K562 (cell line): Measurements from ENCODE around the gene CYRIA. TPM values are rescaled to one million over a fixed set of nuclear protein-coding genes. Genes with fewer than 3 reads are reported as not detected.
A peak's percentile ranks its signal among the peaks of the same experiment; 100 is the strongest.

Experiments used
- ATAC-seq: fragments of 200-7000 bp; cut with Tn5 transposase; 3 replicates; pipeline ENCODE4 v1.9.1; 2020; ENCODE audit warnings: moderate library complexity
- BruUV-seq: library from RNA; stranded (reverse); fragments of 400-500 nt; replicated peaks from 2 replicates; lab custom pipeline; 2021; lab: Mats Ljungman, UMichigan
- CTCF ChIA-PET: fragments of 300-600 bp; formaldehyde crosslinking; extraction: SDS; loops from one replicate; lab custom pipeline; 2021; ENCODE audit warnings: low intra/inter-chr PET ratio; lab: Yijun Ruan, JAX
- POLR2A ChIA-PET: fragments of 300-600, 350-650 bp; sonication (Branson Sonifier 250); formaldehyde crosslinking; extraction: SDS; loops from one replicate; lab custom pipeline; 2021; ENCODE audit warnings: antibody characterized with exemption, inconsistent platforms; lab: Yijun Ruan, JAX
- DNase-seq, 4 experiments: peaks; one replicate each; pipeline versions ENCODE4 v3.0.0 to v3.0.0-alpha.2; 2011 to 2018; ENCODE audit warnings: low spot score in 3 of 4, mixed read lengths in 3 of 4; ENCODE audit errors: extremely low read depth in 1 of 4
- FAIRE-seq: peaks from 2 replicates; lab custom pipeline; 2011; peaks lifted over from hg19 to GRCh38; lab: Jason Lieb, UNC
- H2AFZ ChIP-seq: 2 replicates; pipeline ENCODE4 v1.6.0; 2011; ENCODE audit warnings: low read depth, low read length, control low read depth, inconsistent platforms
- H3K27ac ChIP-seq: fragments of 200-600 bp; 3 replicates; pipeline ENCODE4 v1.8.0; 2011; ENCODE audit warnings: low read depth, mild to moderate bottlenecking, control low read depth, inconsistent platforms, low read length, moderate library complexity, mixed read lengths; ENCODE audit errors: extremely low read depth
- H3K27me3 ChIP-seq, 2 experiments: fragments of 300-600 bp in 1 of 2; 2 replicates in 1 of 2; 3 replicates in 1 of 2; pipeline versions ENCODE4 v1.6.0 to v1.8.0; 2011; ENCODE audit warnings: inconsistent platforms in 2 of 2, low read length in 2 of 2, mild to moderate bottlenecking in 1 of 2, mixed read lengths in 1 of 2, moderate library complexity in 1 of 2; ENCODE audit not compliant: control insufficient read depth in 2 of 2, insufficient read depth in 2 of 2
- H3K36me3 ChIP-seq: fragments of 300-600 bp; 3 replicates; pipeline ENCODE4 v1.8.0; 2011; ENCODE audit warnings: mild to moderate bottlenecking, low read length, inconsistent platforms; ENCODE audit not compliant: control insufficient read depth, insufficient read depth
- H3K4me1 ChIP-seq, 2 experiments: fragments of 200-600 bp in 1 of 2; replicated peaks in 1 of 2; 2 replicates in 1 of 2; 3 replicates in 1 of 2; pipeline versions ENCODE4 v1.5.1 to v1.8.0; 2011; ENCODE audit warnings: inconsistent platforms in 2 of 2, low read length in 2 of 2, mild to moderate bottlenecking in 1 of 2, mixed read lengths in 1 of 2, moderate library complexity in 1 of 2; ENCODE audit not compliant: control insufficient read depth in 2 of 2, insufficient read depth in 2 of 2
- H3K4me2 ChIP-seq: 2 replicates; pipeline ENCODE4 v1.6.1; 2011; ENCODE audit warnings: low read length, control low read depth, inconsistent platforms, mixed read lengths; ENCODE audit not compliant: insufficient read depth
- H3K4me3 ChIP-seq: fragments of 200-600 bp; sonication (generic), shearing (Covaris generic); 2 replicates; pipeline ENCODE4 v1.5.1; 2016; ENCODE audit warnings: control low read depth, inconsistent platforms
- H3K79me2 ChIP-seq: fragments of 200-600 bp; 3 replicates; pipeline ENCODE4 v1.8.0; 2011; ENCODE audit warnings: low read length, inconsistent platforms; ENCODE audit not compliant: control insufficient read depth, insufficient read depth
- H3K9ac ChIP-seq, 2 experiments: 2 replicates each; pipeline versions ENCODE4 v1.6.0 to v1.6.1; 2011; ENCODE audit warnings: low read depth in 2 of 2, low read length in 2 of 2, control low read depth in 1 of 2, inconsistent platforms in 1 of 2, mild to moderate bottlenecking in 1 of 2, mixed read lengths in 1 of 2; ENCODE audit not compliant: insufficient read depth in 1 of 2
- H3K9me1 ChIP-seq: one replicate; pipeline ENCODE4 v1.6.0; 2011; ENCODE audit warnings: inconsistent platforms, mild to moderate bottlenecking, low read length, moderate library complexity; ENCODE audit not compliant: control insufficient read depth, insufficient read depth
- H3K9me3 ChIP-seq: replicated peaks from 2 replicates; pipeline ENCODE4 v1.5.1; 2011; ENCODE audit warnings: low read depth, low read length, inconsistent platforms; ENCODE audit not compliant: control insufficient read depth, insufficient read depth
- H4K20me1 ChIP-seq: replicated peaks from 2 replicates; pipeline ENCODE4 v1.6.1; 2011; ENCODE audit warnings: low read length, inconsistent platforms, mixed read lengths; ENCODE audit not compliant: control insufficient read depth, insufficient read depth
- C11orf30 ChIP-seq: fragments of 450-650 bp; IDR thresholded peaks from 2 replicates; pipeline ENCODE4 v1.6.1; 2016; ENCODE audit warnings: low read depth, mild to moderate bottlenecking
- CBX8 ChIP-seq: fragments of 200-600 bp; sonication (generic); IDR thresholded peaks from 2 replicates; pipeline ENCODE4 v1.6.1; 2012; ENCODE audit warnings: borderline replicate concordance, mixed run types, low read depth, mild to moderate bottlenecking, moderate library complexity, mixed read lengths, low read length, control low read depth, inconsistent platforms; ENCODE audit not compliant: poor library complexity, severe bottlenecking; ENCODE audit errors: extremely low read depth
- CTBP1 ChIP-seq: fragments of 450-650 bp; IDR thresholded peaks from 2 replicates; pipeline ENCODE4 v1.6.1; 2016; ENCODE audit warnings: borderline replicate concordance
- ESRRB ChIP-seq: fragments of 250-450 bp; sonication (Bioruptor Pico); IDR thresholded peaks from 2 replicates; pipeline ENCODE4 v1.5.0; 2020; ENCODE audit warnings: mild to moderate bottlenecking, moderate library complexity, borderline replicate concordance
- IFI16 ChIP-seq: fragments of 250-450 bp; sonication (Bioruptor Pico); IDR thresholded peaks from 2 replicates; pipeline ENCODE4 v2.1.2; 2022; ENCODE audit warnings: mild to moderate bottlenecking, inconsistent platforms
- MAFG ChIP-seq: fragments of 450-650 bp; conservative IDR thresholded peaks from 2 replicates; pipeline ENCODE4 v1.6.1; 2016; ENCODE audit warnings: missing genetic modification characterization, missing compliant biosample characterization
- MECOM ChIP-seq: fragments of 250-450 bp; sonication (Bioruptor Pico); IDR thresholded peaks from 2 replicates; pipeline ENCODE4 v1.8.0; 2022; ENCODE audit warnings: inconsistent platforms
- MYBL2 ChIP-seq, 2 experiments: fragments of 450-650 bp in 1 of 2; sonication (generic) in 1 of 2; formaldehyde crosslinking in 1 of 2; IDR thresholded peaks; 2 replicates each; pipeline versions ENCODE4 v1.6.1 to v1.8.1; 2017 to 2022; ENCODE audit warnings: borderline replicate concordance in 1 of 2, inconsistent platforms in 1 of 2, low read depth in 1 of 2, mild to moderate bottlenecking in 1 of 2, missing genetic modification reagents in 1 of 2, moderate library complexity in 1 of 2
- RCOR1 ChIP-seq, 2 experiments: IDR thresholded peaks; 2 replicates each; pipeline ENCODE4 v1.6.1; 2012; ENCODE audit warnings: low read depth in 2 of 2, low read length in 2 of 2, borderline replicate concordance in 1 of 2, improper control_type of control experiment in 1 of 2
- SETDB1 ChIP-seq: IDR thresholded peaks from one replicate; pipeline ENCODE4 v1.6.1; 2012; ENCODE audit warnings: low read length, control low read depth, inconsistent platforms
- SPI1 ChIP-seq: IDR thresholded peaks from 2 replicates; pipeline ENCODE4 v1.6.1; 2011; ENCODE audit warnings: low read depth, low read length, control low read depth, borderline replicate concordance
- TBP ChIP-seq: optimal IDR thresholded peaks from 2 replicates; pipeline ENCODE3; 2011; ENCODE audit warnings: low read depth, low read length, improper control_type of control experiment
- TCF3 ChIP-seq: sonication (generic); formaldehyde crosslinking; IDR thresholded peaks from 2 replicates; pipeline ENCODE4 v1.4.0; 2020; ENCODE audit warnings: mild to moderate bottlenecking, missing genetic modification reagents
- TFAM ChIP-seq: fragments of 250-450 bp; sonication (Bioruptor Pico); conservative IDR thresholded peaks from 2 replicates; pipeline ENCODE4 v1.5.0; 2021; ENCODE audit warnings: mild to moderate bottlenecking, moderate library complexity
- ZFP36 ChIP-seq: fragments of 150-350 bp; IDR thresholded peaks from 2 replicates; pipeline ENCODE4 v1.6.1; 2018; ENCODE audit warnings: low read length, low read depth; ENCODE audit not compliant: partially characterized antibody
- WGBS: fragments of 100-300 bp; shearing (Covaris generic); methylation state at CpG from one replicate; pipeline ENCODE4 v1.1.6; 2016; ENCODE audit warnings: low coverage, mixed read lengths; ENCODE audit not compliant: insufficient coverage; ENCODE audit errors: missing lambda C conversion rate; 5-methylcytosine and 5-hydroxymethylcytosine counted together
- in situ Hi-C: fragments of 300-500 bp; cut with MboI; formaldehyde crosslinking; loops from 4 replicates; pipeline ENCODE4 v1.15.0; 2018; ENCODE audit warnings: inconsistent platforms, mixed read lengths
- intact Hi-C: fragments of 100-400 bp; cut with micrococcal nuclease; formaldehyde crosslinking; loops from 2 replicates; pipeline ENCODE4 v1.14.2; 2022
- polyA plus RNA-seq, 8 experiments: library from polyadenylated mRNA; depleted of rRNA in 4 of 8; stranded (reverse) in 5 of 8; unstranded in 3 of 8; fragments of >200 nt; fragmentation: Nextera tagmentation in 2 of 8; fragmentation: Illumina TruSeq in 1 of 8; extraction: Ambion mirVana in 2 of 8; extraction: Trizol in 1 of 8; gene quantifications; 2 replicates each; pipeline versions ENCODE4 v1.2.1 to v1.2.3, GENCODE V29; 2011 to 2014; ENCODE audit warnings: inconsistent platforms in 1 of 8, missing spikeins in 1 of 8
- total RNA-seq, 7 experiments: library from RNA; depleted of rRNA in 6 of 7; stranded (reverse); fragments of >200 nt in 6 of 7; fragmentation: Illumina TruSeq in 2 of 7; extraction: Trizol in 2 of 7; gene quantifications; 2 replicates each; pipeline versions ENCODE4 v1.2.1 to v1.2.3, GENCODE V29; 2011 to 2021; ENCODE audit warnings: low replicate concordance in 1 of 7

CYRIA gene
- total and polyA plus RNA-seq, 9 of the 15 experiments (the other 6 are each of a cell fraction or from before 2014, with no cell fraction given), result 0.84 to 5.6 (median 3.0) TPM

DNA sequence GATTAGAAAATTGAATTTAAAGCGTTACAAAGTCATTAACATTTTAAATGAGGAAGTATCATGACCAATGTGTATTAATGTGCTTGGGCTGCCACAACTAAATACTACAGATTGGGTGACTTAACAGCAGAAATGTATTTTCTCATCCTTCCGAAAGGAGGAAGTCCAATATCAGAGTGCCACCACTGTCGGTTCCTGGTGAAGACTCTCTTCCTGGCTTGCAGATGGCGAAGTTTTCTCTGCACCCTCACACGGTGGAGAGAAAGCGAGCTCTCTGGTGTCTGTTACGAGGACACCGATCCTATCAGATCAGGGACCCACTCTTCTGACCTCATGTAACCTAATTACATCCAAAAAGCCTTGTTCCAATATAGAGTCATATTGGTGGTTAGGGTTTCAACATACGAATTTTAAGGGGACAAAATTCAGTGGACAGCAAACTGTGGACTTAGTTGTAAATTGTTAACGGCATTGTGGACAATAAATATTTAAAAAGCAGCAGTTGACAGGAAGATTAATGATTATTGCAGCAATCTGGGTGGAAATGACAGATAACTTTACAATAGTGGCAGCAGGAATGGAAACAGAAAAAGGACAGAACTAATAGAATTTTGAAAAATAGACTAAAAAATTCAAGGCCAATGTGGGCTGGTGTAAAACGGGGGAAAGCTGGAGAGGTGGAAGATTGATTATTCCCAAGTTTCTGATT lies 35.1 kb upstream of the CYRIA start (continued):
- peak; percentile 64; the same call in 1 of the 2 replicates for TF ChIP-seq SPI1
- TF ChIP-seq IFI16 (CRISPR knock-in tag), result no peak
- TF ChIP-seq, all 486 proteins: peak for 7

DNA sequence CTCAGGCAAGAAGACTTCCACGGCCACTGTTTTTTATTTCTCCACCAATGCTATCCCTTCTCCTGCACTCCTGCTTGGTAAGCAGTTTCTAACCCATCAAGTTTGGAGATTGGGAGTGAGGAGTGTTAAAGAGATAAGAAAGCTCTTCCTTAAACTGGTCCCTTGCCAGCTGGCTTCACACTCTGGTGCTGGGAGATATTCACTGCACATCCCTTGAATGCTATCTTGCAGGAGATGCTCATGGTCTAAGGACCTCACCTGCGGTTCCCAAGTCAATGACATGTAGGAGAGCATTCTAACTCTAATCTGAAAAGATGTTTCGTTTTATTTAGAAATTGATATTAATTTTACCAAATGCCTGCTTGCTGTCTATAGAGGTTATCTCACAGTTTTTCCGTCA lies 28.2 kb upstream of the CYRIA start:
- WGBS, result 2% methylated on average over 4 of the region's 4 CpGs
- in situ Hi-C loops (no loop called here), intact Hi-C loops (no loop called here)
- POLR2A ChIA-PET, result interaction anchor here (0.5 to 0.6 kb wide), 2 partner anchors 34 to 698 kb away, joined by 3 read pairs; no protein-coding TSS in a partner anchor
- FAIRE-seq, result peak; percentile 63
- peaks cover under 1 to 3% of the 10 kb centered on the region in 2 experiments; a peak in 2 of 5 replicates for H3K27me3 ChIP-seq
- H3K4me2 ChIP-seq, result no peak overlapping the region
- DNase-seq, result peak in 1 of 4 experiments; percentile 36
- no peaks in the 10 kb centered on the region for H3K9me1 ChIP-seq
- no peak overlapping the region for H2AFZ ChIP-seq
- no peaks in the 10 kb centered on the region for H3K79me2 ChIP-seq
- TF ChIP-seq MECOM (CRISPR knock-in tag), result peak; percentile 88
- no peak for TF ChIP-seq ESRRB (CRISPR knock-in tag)
- peak in 1 of 2 experiments; percentile 57; a peak in 1 of 4 replicates for TF ChIP-seq RCOR1 (IDR thresholded peaks at IDR 0.05; ENCODE audit: borderline replicate concordance in 1 of 2, low read depth in 2 of 2, low read length in 2 of 2)
- TF ChIP-seq CBX8, result peak; percentile 59
- no peak for TF ChIP-seq TBP
- TF ChIP-seq ZFP36, result peak; percentile 26
- TF ChIP-seq C11orf30, result peak; percentile 37; the same call in 1 of the 2 replicates
- peak; percentile 43 for TF ChIP-seq MAFG
- peak; percentile 92 for TF ChIP-seq CTBP1
- peak; percentile 51; the same call in 1 of the 2 replicates for TF ChIP-seq TCF3 (CRISPR knock-in tag)
- TF ChIP-seq MYBL2 (IDR thresholded peaks at IDR 0.05; ENCODE audit: low read depth), result no peak
- TF ChIP-seq MYBL2 (CRISPR knock-in tag; IDR thresholded peaks at IDR 0.05; ENCODE audit: borderline replicate concordance), result no peak
- no peak for TF ChIP-seq SETDB1
- TF ChIP-seq TFAM, result no peak
- TF ChIP-seq, all 486 proteins: peak for 8
- H3K27ac ChIP-seq, result no peak overlapping the region
- H3K4me3 ChIP-seq, result no peak overlapping the region
- H4K20me1 ChIP-seq, result no peaks in the 10 kb centered on the region
- ATAC-seq, result no peak
- CTCF ChIA-PET, result no interaction called here
- BruUV-seq, result no TSS peak
- H3K36me3 ChIP-seq, result no peaks in the 10 kb centered on the region
- no peak overlapping the region for H3K9ac ChIP-seq
- H3K9me3 ChIP-seq, result no peaks in the 10 kb centered on the region
- H3K4me1 ChIP-seq, result no peaks in the 10 kb centered on the region
